ENCODE results near the gene CR1. TPM values are rescaled to one million over a fixed set of nuclear protein-coding genes. Genes with fewer than 3 reads are reported as not detected.

CR1 gene
- total RNA-seq, 1 experiment from 2014 or later, result not detected

DNA sequence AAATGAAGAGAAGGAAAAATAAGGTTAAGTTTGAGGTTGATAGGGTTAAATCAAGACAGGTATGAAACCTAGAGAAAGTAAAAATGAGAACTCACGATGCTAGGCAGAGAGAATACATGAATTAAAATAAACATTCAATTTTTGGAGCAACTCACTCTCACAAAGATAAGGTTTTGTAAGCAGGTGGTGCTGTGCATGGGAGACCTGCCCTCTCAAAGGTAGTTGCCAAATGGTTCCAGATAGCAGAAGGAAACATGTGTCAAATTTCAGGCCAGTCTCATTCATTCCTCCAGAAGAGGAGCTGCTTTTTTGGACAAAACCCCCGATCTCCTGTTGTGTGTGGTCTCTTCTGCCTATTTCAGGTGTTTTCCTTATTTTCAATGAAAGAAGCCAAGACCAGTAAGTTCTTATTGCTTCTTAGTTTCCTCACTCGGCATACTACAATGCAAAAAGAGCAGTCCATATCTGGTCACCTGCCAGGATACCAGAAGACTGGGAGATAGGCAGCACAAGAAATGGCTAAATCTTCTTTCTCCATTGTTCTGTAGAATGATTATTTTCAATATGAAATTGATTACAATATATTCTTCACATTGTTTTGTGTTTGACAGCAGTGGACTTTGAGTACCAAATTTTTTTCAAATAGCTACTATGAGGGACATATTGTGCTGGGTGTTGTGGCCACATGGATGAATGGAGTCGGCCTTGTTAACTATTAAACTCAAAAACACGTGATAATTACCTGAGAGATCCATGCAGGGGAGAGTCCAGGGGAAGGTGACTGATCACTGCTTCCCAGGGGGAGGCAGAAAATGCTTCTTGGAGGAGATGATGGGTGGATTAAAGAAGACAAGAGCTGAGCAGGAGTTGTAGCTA, 152.6 kb downstream of the CR1 start:
- in situ Hi-C loops (cut with HindIII; ENCODE audit: low pct_unique_long_range_greater_than_20kb, low sequenced_read_pairs) (no loop called here), intact Hi-C loops (cut with micrococcal nuclease; ENCODE audit: unreplicated experiment) (no loop called here)
- Histone ChIP-seq H3K27ac (ENCODE audit: low read length) (no peak overlapping the region), H3K36me3 (ENCODE audit: control insufficient read depth, insufficient read depth, low read length) (no peaks in the 10 kb centered on the region), H3K4me1 (ENCODE audit: control insufficient read depth, insufficient read depth, low read length) (no peaks in the 10 kb centered on the region), H3K27me3 (ENCODE audit: control insufficient read depth, insufficient read depth, low read length) (peaks cover 3% of the 10 kb centered on the region), H3K4me3 (ENCODE audit: low read depth in 2 of 2, low read length in 2 of 2) (no peak overlapping the region), H3K9me3 (ENCODE audit: control insufficient read depth, insufficient read depth, low read depth, low read length) (no peaks in the 10 kb centered on the region)
- DNase-seq (ENCODE audit: low read depth, low spot score) (no peak), ATAC-seq (no peak)
- ChIA-PET POLR2A (no interaction called here), CTCF (no interaction called here)
- BruUV-seq (replicated peaks), result no TSS peak
- TF ChIP-seq POLR2AphosphoS5 (IDR thresholded peaks at IDR 0.05; ENCODE audit: low read depth, low read length) (no peak), SIN3A (IDR thresholded peaks at IDR 0.05; ENCODE audit: borderline replicate concordance, insufficient read depth, low read depth, low read length) (no peak), REST (IDR thresholded peaks at IDR 0.05; ENCODE audit: insufficient read depth in 1 of 2, low read depth in 2 of 2, low read length in 1 of 2) (no peak), TCF7L2 (IDR thresholded peaks at IDR 0.05; ENCODE audit: low read depth, low read length) (no peak), CTCF (IDR thresholded peaks at IDR 0.05) (no peak)

DNA sequence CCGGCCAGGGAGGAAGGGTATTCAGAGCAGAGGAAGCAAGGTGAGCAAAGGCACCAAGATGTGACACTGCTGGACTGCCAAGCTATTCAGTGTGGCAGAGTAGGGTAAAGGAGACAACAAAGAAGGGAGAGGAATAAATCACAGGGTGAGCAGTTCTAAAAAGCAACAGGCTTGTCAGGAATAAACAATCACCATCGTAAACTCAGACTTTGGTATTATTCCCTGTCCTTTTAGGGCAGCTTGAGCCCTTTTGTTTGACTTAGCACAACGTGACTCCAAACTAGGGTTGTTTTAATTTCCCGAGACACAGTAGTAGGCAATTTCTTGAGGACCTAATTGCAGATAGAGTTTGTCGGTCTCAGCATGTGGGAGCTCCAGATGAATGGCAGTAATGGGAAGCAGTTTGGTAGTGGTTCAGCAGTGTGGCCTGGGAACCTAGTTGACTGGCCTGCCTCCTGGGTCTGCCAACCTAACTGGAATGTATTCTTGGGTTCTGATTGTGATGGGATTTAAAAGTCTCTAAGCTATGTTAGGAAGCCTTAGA, 153.3 kb downstream of the CR1 start:
- Histone ChIP-seq H3K27me3 (ENCODE audit: control insufficient read depth, insufficient read depth, low read length) (peaks cover 2% of the 10 kb centered on the region), H3K4me3 (ENCODE audit: low read depth in 2 of 2, low read length in 2 of 2) (no peak overlapping the region), H3K27ac (ENCODE audit: low read length) (no peak overlapping the region), H3K4me1 (ENCODE audit: control insufficient read depth, insufficient read depth, low read length) (no peaks in the 10 kb centered on the region), H3K36me3 (ENCODE audit: control insufficient read depth, insufficient read depth, low read length) (no peaks in the 10 kb centered on the region), H3K9me3 (ENCODE audit: control insufficient read depth, insufficient read depth, low read depth, low read length) (no peaks in the 10 kb centered on the region)
- in situ Hi-C loops (cut with HindIII; ENCODE audit: low pct_unique_long_range_greater_than_20kb, low sequenced_read_pairs) (no loop called here), intact Hi-C loops (cut with micrococcal nuclease; ENCODE audit: unreplicated experiment) (no loop called here)
- POLR2A ChIA-PET, result no interaction called here
- TF ChIP-seq POLR2AphosphoS5 (IDR thresholded peaks at IDR 0.05; ENCODE audit: low read depth, low read length) (no peak), TCF7L2 (IDR thresholded peaks at IDR 0.05; ENCODE audit: low read depth, low read length) (no peak), CTCF (IDR thresholded peaks at IDR 0.05) (no peak), SIN3A (IDR thresholded peaks at IDR 0.05; ENCODE audit: borderline replicate concordance, insufficient read depth, low read depth, low read length) (no peak), REST (IDR thresholded peaks at IDR 0.05; ENCODE audit: insufficient read depth in 1 of 2, low read depth in 2 of 2, low read length in 1 of 2) (no peak)
- BruUV-seq (replicated peaks), result no TSS peak
- no peak for ATAC-seq
- CTCF ChIA-PET, result no interaction called here
- DNase-seq (ENCODE audit: low read depth, low spot score), result no peak
